HFF-Myc (cell line): Measurements from ENCODE around the gene FAM167B.

Experiments used
- DNase-seq: peaks from one replicate; pipeline ENCODE4 v3.0.0-alpha.2; 2011; ENCODE audit warnings: low read depth; ENCODE audit errors: extremely low read depth
- H3K4me3 ChIP-seq: replicated peaks from 2 replicates; pipeline ENCODE4 v1.5.1; 2011; ENCODE audit warnings: low read depth, mild to moderate bottlenecking, control low read depth, low read length
- TF ChIP-seq, protein P1 (sequence below): IDR thresholded peaks from 2 replicates; pipeline ENCODE4 v1.5.1; 2012; ENCODE audit warnings: mild to moderate bottlenecking, low read depth, low read length, control low read depth; ENCODE audit errors: missing control alignments

The FAM167B gene

DNA sequence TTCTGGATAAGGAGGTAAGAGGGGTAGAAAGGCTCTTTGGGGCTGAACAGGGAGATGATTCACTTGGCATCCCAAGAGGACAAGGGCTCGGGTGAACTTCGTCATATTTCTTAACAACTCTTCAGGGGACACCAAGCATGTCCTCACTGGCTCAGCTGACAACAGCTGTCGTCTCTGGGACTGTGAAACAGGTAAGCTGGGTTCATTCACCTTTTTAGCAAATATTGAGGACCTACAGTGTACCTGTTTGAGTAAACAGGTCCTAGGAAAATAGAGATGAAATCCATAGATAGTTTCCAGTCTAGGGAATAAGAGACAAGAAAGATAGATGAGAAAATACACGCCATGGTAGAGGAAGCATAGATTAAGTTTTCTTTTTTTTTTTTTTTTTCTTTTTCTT lies 22.7 kb upstream of the FAM167B start:
- DNase-seq, result no peak
- peak overlapping the region; percentile 98; the same call in 1 of the 2 replicates for H3K4me3 ChIP-seq
- TF ChIP-seq, protein P1, sequence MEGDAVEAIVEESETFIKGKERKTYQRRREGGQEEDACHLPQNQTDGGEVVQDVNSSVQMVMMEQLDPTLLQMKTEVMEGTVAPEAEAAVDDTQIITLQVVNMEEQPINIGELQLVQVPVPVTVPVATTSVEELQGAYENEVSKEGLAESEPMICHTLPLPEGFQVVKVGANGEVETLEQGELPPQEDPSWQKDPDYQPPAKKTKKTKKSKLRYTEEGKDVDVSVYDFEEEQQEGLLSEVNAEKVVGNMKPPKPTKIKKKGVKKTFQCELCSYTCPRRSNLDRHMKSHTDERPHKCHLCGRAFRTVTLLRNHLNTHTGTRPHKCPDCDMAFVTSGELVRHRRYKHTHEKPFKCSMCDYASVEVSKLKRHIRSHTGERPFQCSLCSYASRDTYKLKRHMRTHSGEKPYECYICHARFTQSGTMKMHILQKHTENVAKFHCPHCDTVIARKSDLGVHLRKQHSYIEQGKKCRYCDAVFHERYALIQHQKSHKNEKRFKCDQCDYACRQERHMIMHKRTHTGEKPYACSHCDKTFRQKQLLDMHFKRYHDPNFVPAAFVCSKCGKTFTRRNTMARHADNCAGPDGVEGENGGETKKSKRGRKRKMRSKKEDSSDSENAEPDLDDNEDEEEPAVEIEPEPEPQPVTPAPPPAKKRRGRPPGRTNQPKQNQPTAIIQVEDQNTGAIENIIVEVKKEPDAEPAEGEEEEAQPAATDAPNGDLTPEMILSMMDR, result no peak

GRCh38 chr1:32228771-32229170 lies 18.3 kb upstream of the FAM167B start:
- no peak overlapping the region for H3K4me3 ChIP-seq
- TF ChIP-seq, protein P1, result no peak
- DNase-seq, result no peak

- no peak overlapping the region for H3K4me3 ChIP-seq
- no peak for DNase-seq
- TF ChIP-seq, protein P1, result no peak
Measured at GRCh38 chr1:32231843-32232432, 15.1 kb upstream of the FAM167B start.

DNA sequence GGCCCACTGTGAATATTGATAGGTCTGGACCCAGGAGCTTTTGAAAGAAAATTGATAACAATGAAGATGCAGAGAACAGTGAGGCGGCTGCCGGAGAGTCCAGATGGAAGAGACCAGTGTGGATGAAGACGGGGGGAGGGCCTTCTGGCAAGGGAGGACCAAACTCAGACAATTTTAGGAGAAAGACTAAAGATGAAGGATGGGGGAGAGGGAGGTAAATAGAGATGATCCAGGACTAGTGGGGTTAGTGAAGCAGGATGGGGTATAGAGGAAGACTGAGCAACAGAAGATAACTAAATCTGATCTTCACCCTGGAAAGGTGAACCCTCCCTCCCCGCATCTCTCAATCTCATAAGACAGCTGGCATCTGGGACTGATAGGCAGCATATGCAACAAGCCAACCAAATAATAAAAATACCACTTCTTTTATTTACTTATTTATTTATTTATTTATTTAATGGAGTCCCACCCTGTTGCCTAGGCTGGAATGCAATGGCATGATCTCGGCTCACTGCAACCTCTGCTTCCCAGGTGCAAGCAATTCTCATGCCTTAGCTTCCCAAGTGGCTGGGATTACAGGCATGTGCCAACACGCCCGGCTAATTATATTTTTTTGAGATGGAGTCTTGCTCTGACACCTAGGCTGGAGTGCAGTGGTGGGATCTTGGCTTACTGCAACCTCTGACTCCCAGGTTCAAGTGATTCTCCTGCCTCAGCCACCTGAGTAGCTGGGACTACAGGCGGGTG lies 14.3 kb upstream of the FAM167B start:
- H3K4me3 ChIP-seq, result no peak overlapping the region
- DNase-seq, result no peak
- TF ChIP-seq, protein P1, result no peak

DNA sequence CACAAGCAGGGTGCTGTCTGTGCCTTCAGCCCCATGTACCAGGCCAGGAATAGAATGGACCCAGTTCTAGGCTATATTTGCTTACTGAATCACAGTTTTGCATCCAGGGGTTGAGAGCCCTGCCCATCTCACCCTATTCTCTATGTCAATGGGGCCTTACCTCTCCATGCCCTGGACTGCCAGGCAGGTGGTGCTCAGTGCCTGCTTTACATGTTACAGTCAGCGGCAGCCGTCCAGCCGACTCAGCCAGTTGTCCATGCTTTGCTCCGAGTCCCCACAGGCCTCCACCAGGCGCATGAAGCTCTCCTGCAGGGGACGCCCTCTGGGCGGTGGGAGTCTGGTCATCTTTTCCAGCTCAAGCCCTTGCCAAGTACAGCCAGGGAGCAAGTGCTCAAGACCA lies 12.2 kb upstream of the FAM167B start:
- no peak for DNase-seq
- H3K4me3 ChIP-seq, result no peak overlapping the region
- TF ChIP-seq, protein P1, result no peak

DNA sequence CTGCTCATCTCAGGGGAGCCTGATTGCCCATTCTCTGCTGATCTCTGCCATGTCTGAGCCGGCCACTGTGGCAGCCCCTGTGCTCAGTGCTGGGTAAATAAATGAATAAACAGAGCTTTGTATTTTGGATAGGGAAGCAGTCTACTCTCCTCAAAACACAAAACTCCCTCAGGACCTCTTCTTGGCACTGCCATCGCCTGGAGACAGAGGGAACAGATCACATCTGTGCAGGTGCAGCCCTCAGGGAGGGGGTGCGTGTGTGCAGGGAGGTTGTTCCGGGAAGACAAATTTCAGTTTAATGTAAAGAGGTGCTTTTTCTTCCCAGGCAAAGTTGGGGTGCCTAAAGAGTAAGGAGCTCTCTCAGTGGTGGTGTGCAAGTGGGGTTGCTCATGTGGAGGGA lies 7.7 kb upstream of the FAM167B start:
- H3K4me3 ChIP-seq, result no peak overlapping the region
- TF ChIP-seq, protein P1, result no peak
- no peak for DNase-seq
